ENCODE results near the gene SFN.
"Not testable (repeated sequence)": the region's sequence is repeated elsewhere in the genome, so short reads cannot be mapped to it uniquely, and the experiment has no call there.

Gene SFN

GRCh38 chr1:26839779-26840178 is 23.2 kb upstream of the SFN start:
- no peak for DNase-seq

DNA sequence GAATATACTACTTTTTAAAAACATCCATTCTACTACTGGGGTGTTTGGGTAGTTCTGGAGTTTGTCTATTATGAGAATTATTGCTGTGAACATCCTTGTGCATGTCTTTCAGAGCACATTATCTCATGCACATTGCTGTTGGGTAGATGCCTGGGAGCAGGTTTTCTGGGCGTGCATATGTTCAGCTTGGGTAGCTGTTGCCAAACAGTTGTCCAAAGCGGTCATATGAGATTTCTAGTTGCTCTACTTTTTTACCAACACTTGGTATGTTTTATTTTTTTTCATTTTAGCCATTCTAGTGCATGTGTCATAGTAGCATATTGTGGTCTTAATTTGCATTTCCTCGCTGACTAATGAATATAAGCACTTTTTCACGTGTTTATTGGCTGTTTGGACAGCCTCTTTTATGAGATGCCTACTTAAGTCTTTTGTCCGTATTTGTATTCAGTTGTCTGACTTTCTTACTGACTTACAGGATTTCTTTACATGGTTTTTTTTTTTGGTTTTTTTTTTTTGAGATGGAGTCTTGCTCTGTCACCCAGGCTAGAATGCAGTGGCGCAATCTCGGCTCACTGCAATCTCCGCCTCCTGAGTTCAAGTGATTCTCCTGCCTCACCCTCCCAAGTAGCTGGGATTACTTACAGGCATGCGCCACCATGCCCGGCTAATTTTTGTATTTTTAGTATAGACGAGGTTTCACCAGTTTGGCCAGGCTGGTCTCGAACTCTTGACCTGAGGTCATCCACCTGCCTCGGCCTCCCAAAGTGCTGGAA is 18.3 kb upstream of the SFN start:
- no peak for DNase-seq

DNA sequence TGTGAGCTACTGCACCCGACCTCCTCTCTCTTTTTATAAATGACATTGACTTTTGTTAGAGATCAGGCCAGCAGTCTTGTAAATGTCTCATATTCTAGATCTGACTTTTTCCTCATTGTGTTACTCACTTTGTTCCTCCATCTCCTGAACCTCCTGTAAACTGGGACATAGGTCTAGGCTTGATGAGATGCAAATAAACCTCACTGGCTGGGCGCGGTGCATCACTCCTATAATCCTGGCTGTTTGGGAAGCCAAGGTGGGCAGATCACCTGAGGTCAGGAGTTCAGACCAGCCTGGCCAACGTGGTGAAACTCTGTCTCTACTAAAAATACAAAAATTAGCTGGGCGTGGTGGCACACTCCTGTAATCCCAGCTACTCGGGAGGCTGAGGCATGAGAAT is 15.1 kb upstream of the SFN start:
- DNase-seq: not testable (repeated sequence)

DNA sequence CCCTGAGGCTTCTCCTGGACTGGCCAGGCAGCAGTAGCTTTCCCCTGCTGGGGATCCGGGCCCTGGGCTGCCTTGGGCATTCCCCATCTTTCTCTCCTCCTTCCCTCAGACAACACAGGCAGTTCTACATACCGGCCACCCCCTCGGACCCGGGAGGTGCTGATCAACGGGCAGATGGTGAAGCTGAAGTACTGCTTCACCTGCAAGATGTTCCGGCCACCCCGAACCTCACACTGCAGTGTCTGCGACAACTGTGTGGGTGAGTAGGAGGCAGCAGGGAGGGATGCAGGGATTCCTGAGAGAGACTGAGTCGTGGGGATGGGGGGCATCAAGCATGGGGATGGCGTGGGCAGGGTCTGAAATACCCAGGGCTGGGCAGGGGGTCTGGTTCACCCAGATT is 14.4 kb upstream of the SFN start:
- no peak for DNase-seq

DNA sequence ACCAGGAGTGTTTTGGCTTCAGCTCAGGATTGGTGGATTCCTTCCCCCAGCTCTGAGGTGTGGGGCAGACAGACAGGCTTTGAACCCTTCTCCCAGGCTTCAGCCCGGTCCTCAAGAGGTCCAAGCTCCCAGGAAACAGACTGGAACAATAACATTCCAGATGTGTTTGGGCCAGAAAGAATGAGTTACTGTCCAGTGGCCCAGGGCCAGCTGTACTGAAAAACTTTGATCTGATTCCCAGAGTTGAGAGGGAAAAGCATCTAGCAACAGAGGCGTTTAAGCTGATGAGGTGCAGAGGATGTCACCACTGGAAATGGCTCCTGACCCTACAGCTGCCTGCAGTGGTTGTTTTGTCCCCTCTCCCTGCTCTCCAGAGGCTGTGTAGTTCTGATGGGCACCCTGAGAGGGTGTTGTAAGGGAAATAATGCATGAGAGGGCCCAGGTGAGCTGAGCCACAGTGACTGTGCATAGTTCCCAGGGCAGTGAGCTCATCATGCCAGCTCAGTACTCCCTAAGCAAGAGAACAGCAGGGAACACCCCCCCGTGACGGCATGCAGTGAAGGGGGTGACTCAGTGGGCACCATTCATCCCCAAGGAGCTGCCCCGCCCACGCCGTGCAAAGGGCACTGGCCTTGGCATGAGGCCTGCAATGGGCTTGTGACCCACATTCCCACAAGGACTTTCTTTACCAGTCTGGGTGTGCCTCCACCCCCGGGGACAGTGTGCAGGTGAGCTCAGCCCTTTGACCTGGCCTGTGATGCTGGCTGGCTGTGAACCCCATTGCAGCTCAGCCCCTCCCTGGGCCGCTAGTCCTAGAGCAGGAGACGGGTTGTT is 13.8 kb upstream of the SFN start:
- peak; percentile 73 for DNase-seq

- no peak for DNase-seq
Observed at GRCh38 chr1:26851106-26851684, 11.8 kb upstream of the SFN start.

- DNase-seq: no peak
Observed at GRCh38 chr1:26852701-26853100, 10.2 kb upstream of the SFN start.

DNA sequence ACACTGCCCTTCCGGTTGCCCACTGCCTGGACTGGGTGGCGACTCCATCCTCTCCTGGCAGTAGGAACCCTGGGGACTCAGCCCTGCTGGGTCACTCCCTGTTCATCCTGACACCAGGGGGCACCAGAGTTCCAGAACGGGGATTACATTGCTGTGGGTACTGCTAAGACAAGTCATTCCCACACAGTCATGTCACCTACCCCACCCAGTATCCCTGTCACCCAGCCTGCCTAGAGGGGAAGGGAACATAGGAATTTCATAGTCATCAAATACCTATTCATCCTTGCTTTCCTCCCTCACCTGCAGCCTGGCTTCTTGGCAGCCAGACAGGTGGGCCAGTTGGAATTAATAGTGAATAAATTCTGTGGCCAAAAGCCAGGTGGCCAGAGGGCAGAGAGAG is 9.8 kb upstream of the SFN start:
- DNase-seq: peak; percentile 90

- DNase-seq: no peak
Observed at GRCh38 chr1:26853600-26853999, 9.3 kb upstream of the SFN start.

- DNase-seq: no peak
Observed at GRCh38 chr1:26854906-26855305, 8.0 kb upstream of the SFN start.

DNA sequence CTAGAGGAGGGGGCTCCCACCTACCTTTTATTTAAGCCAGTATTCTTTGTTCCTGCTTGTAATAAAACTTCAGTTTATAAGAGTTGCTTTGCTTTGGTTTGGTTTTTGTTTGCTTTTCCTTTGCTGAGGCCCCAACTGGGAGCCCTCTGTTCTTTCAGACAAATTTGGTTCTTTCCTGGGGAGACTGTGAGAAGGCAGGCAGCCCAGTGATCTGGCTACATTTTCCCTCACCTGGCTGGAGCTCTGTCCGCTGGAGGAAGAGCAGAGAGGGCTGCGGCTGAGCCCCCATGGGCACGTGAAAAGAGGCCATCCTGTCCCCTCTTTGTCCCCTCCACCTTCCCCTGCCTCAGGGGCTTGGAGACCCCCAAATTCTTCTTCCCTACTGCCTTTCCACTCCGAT is 7.3 kb upstream of the SFN start:
- DNase-seq: no peak

- no peak for DNase-seq
Observed at GRCh38 chr1:26856181-26856580, 6.8 kb upstream of the SFN start.

DNA sequence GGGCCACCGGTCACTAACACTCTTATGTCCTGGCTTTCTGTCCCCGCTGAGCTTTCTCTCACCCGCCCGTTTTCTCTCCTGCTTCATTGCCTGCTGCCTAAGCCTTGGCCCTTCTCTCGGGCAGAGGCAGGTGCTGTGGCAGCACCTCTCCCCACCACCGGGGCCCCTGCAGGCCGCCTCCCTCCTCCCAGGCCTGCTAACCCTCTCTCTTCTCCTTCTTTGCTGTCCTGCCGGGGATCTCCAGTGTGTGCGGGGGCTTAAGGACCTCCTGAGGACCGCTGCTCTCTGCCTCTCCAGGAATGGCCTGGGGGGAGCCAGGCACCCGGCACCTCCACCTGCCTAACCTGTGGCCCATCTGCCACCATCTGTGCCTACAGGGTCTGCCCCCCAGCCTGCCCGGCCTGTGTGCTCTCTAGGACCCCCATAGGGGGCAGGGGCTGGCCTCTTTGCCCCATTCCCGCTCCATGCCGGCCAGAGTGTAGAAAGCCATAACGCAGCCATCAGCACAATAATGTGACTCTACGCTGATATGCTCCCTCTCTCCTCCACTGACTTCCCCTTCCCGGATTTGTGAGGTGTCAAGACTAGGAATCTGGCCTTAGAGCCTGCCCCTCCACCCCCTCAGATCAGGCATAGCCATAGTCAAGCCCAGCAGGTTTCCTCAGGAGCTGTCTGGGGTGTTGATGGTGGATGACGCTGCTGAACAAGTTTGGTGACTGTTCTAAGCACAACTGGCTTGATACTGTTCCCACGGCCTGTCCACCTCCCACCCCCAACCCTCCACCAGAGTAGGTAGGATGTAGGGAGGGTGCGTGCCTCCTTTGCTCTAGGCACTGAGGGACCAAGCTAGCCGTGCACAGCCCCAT is 6.1 kb upstream of the SFN start:
- DNase-seq: no peak

GRCh38 chr1:26857473-26858060 is 5.4 kb upstream of the SFN start:
- DNase-seq: no peak

DNA sequence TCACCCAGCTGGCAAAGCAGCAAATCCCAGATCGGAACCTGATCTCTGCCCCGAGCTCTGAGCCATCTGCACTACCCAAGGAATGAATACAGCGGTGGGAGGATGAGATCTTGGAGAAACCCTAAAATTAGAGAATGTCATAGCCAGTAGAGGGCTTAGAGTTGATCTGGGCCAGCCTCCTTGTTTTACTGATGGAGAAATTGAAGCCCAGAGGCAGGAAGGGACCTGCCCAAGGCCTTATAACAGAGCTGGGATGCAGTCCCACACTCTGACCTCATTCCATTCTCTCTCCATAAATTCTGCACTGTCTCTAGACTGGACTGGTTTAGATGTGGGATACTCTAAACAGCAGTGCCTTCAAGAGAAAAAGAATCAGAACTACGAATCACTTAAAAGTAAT is 4.8 kb upstream of the SFN start:
- DNase-seq: no peak

- DNase-seq: no peak
Observed at GRCh38 chr1:26858891-26859640, 3.9 kb upstream of the SFN start.

DNA sequence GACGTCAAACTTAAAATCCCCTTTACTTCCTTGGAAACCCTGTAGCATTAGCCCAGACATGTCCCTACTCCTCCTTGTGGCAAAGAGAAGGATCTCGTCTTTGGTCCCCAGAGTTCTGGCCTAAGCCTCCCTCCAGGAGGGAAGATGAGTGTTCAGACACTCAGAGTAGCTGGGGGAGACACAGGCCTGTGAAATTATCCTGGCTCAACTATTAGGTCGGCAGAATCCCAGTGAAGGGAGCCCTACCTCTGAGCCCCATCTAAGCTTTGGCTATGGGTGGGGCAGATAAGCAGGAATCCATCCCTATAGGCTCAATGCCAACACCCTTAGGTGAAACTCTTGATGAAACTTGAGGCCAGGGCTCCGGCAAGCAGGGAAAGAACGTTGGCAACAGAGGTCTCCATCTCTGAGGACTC is 1.7 kb upstream of the SFN start:
- peak; percentile 59 for DNase-seq

DNA sequence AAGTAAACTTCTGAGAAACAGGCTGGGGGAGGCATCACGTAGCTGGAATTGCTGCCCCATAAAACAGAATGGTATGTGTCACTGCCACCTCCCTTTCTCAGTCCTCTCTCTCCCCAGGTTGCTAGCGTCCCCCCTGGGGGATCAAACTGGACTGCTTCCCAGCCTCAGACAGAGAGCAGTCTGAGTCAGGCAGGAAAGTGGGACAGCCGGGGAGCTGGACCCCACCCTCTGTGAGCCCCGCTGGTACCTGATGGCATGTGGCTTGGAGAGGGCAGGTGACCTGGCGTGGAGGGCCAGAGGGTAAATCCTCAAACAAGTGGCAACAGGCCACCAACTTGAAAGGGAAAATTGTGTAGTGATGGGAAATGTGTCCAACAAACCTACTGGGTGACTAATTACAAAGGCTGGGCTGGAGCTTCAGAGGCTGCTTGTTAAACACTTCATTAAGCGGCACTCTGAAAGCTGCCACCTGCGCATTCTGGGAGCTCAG is 1.0 kb upstream of the SFN start:
- DNase-seq: peak; percentile 45

DNA sequence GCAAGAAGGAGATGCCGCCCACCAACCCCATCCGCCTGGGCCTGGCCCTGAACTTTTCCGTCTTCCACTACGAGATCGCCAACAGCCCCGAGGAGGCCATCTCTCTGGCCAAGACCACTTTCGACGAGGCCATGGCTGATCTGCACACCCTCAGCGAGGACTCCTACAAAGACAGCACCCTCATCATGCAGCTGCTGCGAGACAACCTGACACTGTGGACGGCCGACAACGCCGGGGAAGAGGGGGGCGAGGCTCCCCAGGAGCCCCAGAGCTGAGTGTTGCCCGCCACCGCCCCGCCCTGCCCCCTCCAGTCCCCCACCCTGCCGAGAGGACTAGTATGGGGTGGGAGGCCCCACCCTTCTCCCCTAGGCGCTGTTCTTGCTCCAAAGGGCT is 732 bp downstream of the SFN start:
- DNase-seq: no peak

- peak; percentile 98 for DNase-seq
Observed at GRCh38 chr1:26864610-26865480, 1.9 kb downstream of the SFN start.

All from fibroblast of skin of back (primary cell).